ENCODE results near the gene PCA3.

Gene PCA3

GRCh38 chr9:76772686-76773445, 8.6 kb downstream of the PCA3 start:
- H3K4me3 ChIP-seq (replicated peaks; ENCODE audit: low read depth, low read length): no peak overlapping the region
- DNase-seq (ENCODE audit: low read depth): peak; percentile 26
- TF ChIP-seq CTCF (IDR thresholded peaks at IDR 0.05; ENCODE audit: low read length, missing control alignments): no peak

GRCh38 chr9:76784881-76785280, 20.6 kb downstream of the PCA3 start:
- TF ChIP-seq CTCF (IDR thresholded peaks at IDR 0.05; ENCODE audit: low read length, missing control alignments): no peak
- no peak for DNase-seq (ENCODE audit: low read depth)
- H3K4me3 ChIP-seq (replicated peaks; ENCODE audit: low read depth, low read length): no peak overlapping the region

DNA sequence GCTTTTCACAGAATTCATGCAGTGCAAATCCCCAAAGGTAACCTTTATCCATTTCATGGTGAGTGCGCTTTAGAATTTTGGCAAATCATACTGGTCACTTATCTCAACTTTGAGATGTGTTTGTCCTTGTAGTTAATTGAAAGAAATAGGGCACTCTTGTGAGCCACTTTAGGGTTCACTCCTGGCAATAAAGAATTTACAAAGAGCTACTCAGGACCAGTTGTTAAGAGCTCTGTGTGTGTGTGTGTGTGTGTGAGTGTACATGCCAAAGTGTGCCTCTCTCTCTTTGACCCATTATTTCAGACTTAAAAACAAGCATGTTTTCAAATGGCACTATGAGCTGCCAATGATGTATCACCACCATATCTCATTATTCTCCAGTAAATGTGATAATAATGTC, 21.3 kb downstream of the PCA3 start:
- H3K4me3 ChIP-seq (replicated peaks; ENCODE audit: low read depth, low read length): no peak overlapping the region
- DNase-seq (ENCODE audit: low read depth): no peak
- no peak for TF ChIP-seq CTCF (IDR thresholded peaks at IDR 0.05; ENCODE audit: low read length, missing control alignments)

DNA sequence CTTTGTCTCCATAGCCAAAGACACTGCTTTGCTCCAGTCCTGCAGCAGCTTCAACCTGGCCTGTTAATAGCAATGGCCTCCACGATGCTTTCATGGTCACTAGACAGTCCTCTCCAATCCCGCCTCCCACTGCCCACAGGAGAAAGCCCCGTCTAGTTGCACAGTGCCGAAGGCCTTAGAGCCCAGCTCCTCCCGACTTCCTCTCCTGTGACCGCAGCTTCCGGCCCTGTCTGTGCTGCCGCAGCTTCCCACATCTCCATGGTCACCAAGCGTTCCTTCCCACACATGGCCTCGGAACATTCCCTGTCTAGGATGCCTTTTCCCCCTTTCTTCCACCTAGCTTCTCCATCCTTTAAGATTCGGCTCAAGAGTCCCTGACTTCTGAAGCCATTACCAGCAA, 23.4 kb downstream of the PCA3 start:
- H3K4me3 ChIP-seq (replicated peaks; ENCODE audit: low read depth, low read length): no peak overlapping the region
- no peak for TF ChIP-seq CTCF (IDR thresholded peaks at IDR 0.05; ENCODE audit: low read length, missing control alignments)
- DNase-seq (ENCODE audit: low read depth): no peak

DNA sequence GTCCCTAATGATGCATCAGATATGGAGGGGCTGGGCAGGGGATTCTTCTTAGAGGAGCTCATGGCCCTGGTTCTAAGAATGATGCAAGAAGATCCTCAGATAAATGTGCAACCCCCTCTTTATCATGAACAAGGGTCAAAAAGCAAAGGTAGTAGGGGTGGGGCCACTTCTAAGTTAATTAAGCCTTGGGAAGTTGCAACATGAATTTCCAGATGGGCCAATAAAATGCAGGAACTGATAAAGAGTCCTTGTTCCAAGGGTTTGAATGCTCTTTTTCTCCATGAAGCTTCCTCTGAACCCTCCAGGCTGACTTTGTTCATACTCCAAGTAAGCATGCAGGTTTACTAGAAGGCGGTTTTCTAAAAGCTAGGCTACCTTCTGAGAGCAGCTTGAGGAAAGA, 25.6 kb downstream of the PCA3 start:
- no peak overlapping the region for H3K4me3 ChIP-seq (replicated peaks; ENCODE audit: low read depth, low read length)
- no peak for TF ChIP-seq CTCF (IDR thresholded peaks at IDR 0.05; ENCODE audit: low read length, missing control alignments)
- no peak for DNase-seq (ENCODE audit: low read depth)

DNA sequence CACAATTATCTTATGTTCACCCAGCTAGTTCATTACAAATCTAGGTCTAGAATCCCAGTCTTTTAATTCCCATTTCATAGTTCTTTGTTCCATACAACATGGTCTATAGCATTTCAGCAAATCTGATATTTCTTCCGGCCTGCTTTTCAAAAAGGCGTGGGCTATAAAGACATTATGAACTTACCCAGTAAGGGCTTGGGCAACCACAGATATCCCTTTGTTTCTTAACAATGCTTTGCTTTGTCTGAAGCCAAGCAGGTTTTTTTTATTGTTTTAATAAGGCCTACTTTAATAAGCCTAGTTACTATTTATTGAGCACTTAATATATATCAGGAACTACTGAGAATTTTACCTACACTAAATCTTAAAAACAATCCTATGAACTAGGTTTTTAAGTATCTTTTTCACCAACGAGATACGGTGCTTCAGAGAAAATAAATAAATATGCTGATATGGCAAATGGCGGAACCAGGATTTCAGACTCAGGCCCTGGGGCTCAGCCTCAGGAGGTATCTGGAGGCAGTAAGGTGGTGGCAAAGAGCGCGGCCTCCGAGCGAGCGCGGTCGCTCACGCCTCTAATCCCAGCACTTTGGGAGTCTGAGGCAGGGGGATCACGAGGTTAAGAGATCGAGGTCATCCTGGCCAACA, 29.7 kb downstream of the PCA3 start:
- no peak for DNase-seq (ENCODE audit: low read depth)
- no peak overlapping the region for H3K4me3 ChIP-seq (replicated peaks; ENCODE audit: low read depth, low read length)
- no peak for TF ChIP-seq CTCF (IDR thresholded peaks at IDR 0.05; ENCODE audit: low read length, missing control alignments)

GRCh38 chr9:76796296-76796695, 32.1 kb downstream of the PCA3 start:
- TF ChIP-seq CTCF (IDR thresholded peaks at IDR 0.05; ENCODE audit: low read length, missing control alignments): no peak
- no peak for DNase-seq (ENCODE audit: low read depth)
- H3K4me3 ChIP-seq (replicated peaks; ENCODE audit: low read depth, low read length): no peak overlapping the region
